ENCODE results near the gene SLC12A6.
"Not testable (repeated sequence)": the region's sequence is repeated elsewhere in the genome, so short reads cannot be mapped to it uniquely, and the experiment has no call there.

Gene SLC12A6

GRCh38 chr15:34357653-34358052 lies 20.1 kb upstream of the SLC12A6 start:
- DNase-seq = no peak

GRCh38 chr15:34355241-34355640 lies 17.7 kb upstream of the SLC12A6 start:
- no peak for DNase-seq

GRCh38 chr15:34354286-34354685 lies 16.7 kb upstream of the SLC12A6 start:
- DNase-seq = no peak

- no peak for DNase-seq
Observed at GRCh38 chr15:34353627-34354026, 16.0 kb upstream of the SLC12A6 start.

- not testable (repeated sequence) for DNase-seq
Observed at GRCh38 chr15:34352996-34353395, 15.4 kb upstream of the SLC12A6 start.

- no peak for DNase-seq
Observed at GRCh38 chr15:34349769-34350168, 12.2 kb upstream of the SLC12A6 start.

GRCh38 chr15:34348735-34349300 lies 11.2 kb upstream of the SLC12A6 start:
- DNase-seq = no peak

- DNase-seq = no peak
Observed at GRCh38 chr15:34347951-34348638, 10.5 kb upstream of the SLC12A6 start.

GRCh38 chr15:34342737-34343575 lies 5.4 kb upstream of the SLC12A6 start, which contains the start of the genes NOP10 and NUTM1:
NOP10 (minus strand) TSS chr15:34343136; CDS start chr15:34343073, 63 bp downstream.
NUTM1 (plus strand) TSS chr15:34343315; CDS start chr15:34343697, 382 bp downstream.
- DNase-seq = peak; percentile 90

- DNase-seq = not testable (repeated sequence)
Observed at GRCh38 chr15:34342213-34342736, 4.7 kb upstream of the SLC12A6 start.

- no peak for DNase-seq
Observed at GRCh38 chr15:34341381-34342212, 4.0 kb upstream of the SLC12A6 start.

- peak; percentile 42 for DNase-seq
Observed at GRCh38 chr15:34339946-34340345, 2.4 kb upstream of the SLC12A6 start.

GRCh38 chr15:34338347-34338746 lies 766 bp upstream of the SLC12A6 start:
- no peak for DNase-seq

GRCh38 chr15:34336991-34337556 lies 507 bp downstream of the SLC12A6 start:
- no peak for DNase-seq

- DNase-seq = no peak
Observed at GRCh38 chr15:34336231-34336990, 1.2 kb downstream of the SLC12A6 start.

- DNase-seq = no peak
Observed at GRCh38 chr15:34335176-34336032, 2.2 kb downstream of the SLC12A6 start.

GRCh38 chr15:34334672-34335071 lies 2.9 kb downstream of the SLC12A6 start:
- no peak for DNase-seq

- DNase-seq = no peak
Observed at GRCh38 chr15:34332553-34333120, 4.9 kb downstream of the SLC12A6 start.

GRCh38 chr15:34331809-34332208 lies 5.8 kb downstream of the SLC12A6 start:
- DNase-seq = no peak

- DNase-seq = no peak
Observed at GRCh38 chr15:34330279-34330678, 7.3 kb downstream of the SLC12A6 start.
